NCI-H2107 (cell line): ENCODE results near the gene COA8.

Experiments
- DNase-seq: peaks from one replicate; lab custom pipeline; 2025; lab: John Stamatoyannopoulos, UW

The COA8 gene

GRCh38 chr14:103625356-103626095 lies 62.8 kb downstream of the COA8 start:
- DNase-seq = no peak

- peak; percentile 39 for DNase-seq
Measured at GRCh38 chr14:103626146-103626850, 63.5 kb downstream of the COA8 start.

- DNase-seq = no peak
Measured at GRCh38 chr14:103627073-103628025, 64.6 kb downstream of the COA8 start.

GRCh38 chr14:103628221-103628683 lies 65.5 kb downstream of the COA8 start:
- no peak for DNase-seq

GRCh38 chr14:103628684-103629502 lies 66.1 kb downstream of the COA8 start, which contains the start of gene KLC1:
TSS of gene KLC1 (plus strand) at chr14:103629211. CDS start at chr14:103654565, 25,354 bp downstream.
- peak; percentile 79 for DNase-seq

- DNase-seq = no peak
Measured at GRCh38 chr14:103629503-103630121, 66.9 kb downstream of the COA8 start.

GRCh38 chr14:103630364-103631108 lies 67.8 kb downstream of the COA8 start:
- DNase-seq = no peak

GRCh38 chr14:103633391-103633790 lies 70.6 kb downstream of the COA8 start:
- no peak for DNase-seq

- DNase-seq = no peak
Measured at GRCh38 chr14:103634156-103634555, 71.4 kb downstream of the COA8 start.

GRCh38 chr14:103638594-103638993 lies 75.8 kb downstream of the COA8 start:
- DNase-seq = no peak
